ENCODE data around the gene PHOX2A.

The PHOX2A gene

GRCh38 chr11:72218251-72218745 is 25.7 kb downstream of the PHOX2A start:
- Histone ChIP-seq H3K4me2 (ENCODE audit: insufficient read depth, low read length, poor library complexity, severe bottlenecking) (no peak overlapping the region), H2BK5ac (ENCODE audit: low read length) (no peak overlapping the region), H3K79me1 (ENCODE audit: low read depth, low read length) (no peaks in the 10 kb centered on the region), H3K4me3 (ENCODE audit: low read length in 2 of 2) (no peak overlapping the region), H2AFZ (ENCODE audit: low read length) (no peak overlapping the region), H3K18ac (ENCODE audit: low read length) (no peak overlapping the region), H2BK120ac (ENCODE audit: low read depth, low read length) (no peak overlapping the region), H4K91ac (ENCODE audit: low read depth, low read length, poor library complexity) (no peak overlapping the region), H3K23ac (ENCODE audit: low read depth, low read length, poor library complexity) (no peak overlapping the region), H3K14ac (ENCODE audit: low read length) (no peak overlapping the region), H3K27ac (replicated peaks; ENCODE audit: low read length) (no peak overlapping the region), H3K4me1 (ENCODE audit: control insufficient read depth in 2 of 2, insufficient read depth in 1 of 2, low read depth in 1 of 2, low read length in 2 of 2) (peaks cover 3 to 4% of the 10 kb centered on the region in 2 donors), H3K36me3 (replicated peaks in 1 of 2; ENCODE audit: control insufficient read depth in 2 of 2, insufficient read depth in 2 of 2, low read length in 2 of 2) (no peaks in the 10 kb centered on the region), H3K27me3 (ENCODE audit: control insufficient read depth in 3 of 3, insufficient read depth in 3 of 3, low read depth in 1 of 3, low read length in 3 of 3) (peaks cover 0 to 26% (median 0%) of the 10 kb centered on the region in 3 experiments), H2BK15ac (ENCODE audit: low read length) (no peak overlapping the region), H4K8ac (ENCODE audit: low read depth, low read length) (no peak overlapping the region), H3K9me3 (replicated peaks in 1 of 2; ENCODE audit: control insufficient read depth in 2 of 2, insufficient read depth in 1 of 2, low read depth in 1 of 2, low read length in 2 of 2) (no peaks in the 10 kb centered on the region), H3K4ac (ENCODE audit: low read length) (no peak overlapping the region), H2AK5ac (ENCODE audit: low read depth, low read length) (no peak overlapping the region), H2BK12ac (ENCODE audit: low read length) (peak overlapping the region; percentile 46), H3K9ac (ENCODE audit: low read depth, low read length, poor library complexity) (no peak overlapping the region)
- DNase-seq (ENCODE audit: low spot score) = no peak
- WGBS, 2 donors (ENCODE audit: extremely low coverage in 2 of 2, insufficient read length in 2 of 2, insufficient replicate concordance in 1 of 2) = no CpG with 5 or more reads among the region's 5 CpGs

DNA sequence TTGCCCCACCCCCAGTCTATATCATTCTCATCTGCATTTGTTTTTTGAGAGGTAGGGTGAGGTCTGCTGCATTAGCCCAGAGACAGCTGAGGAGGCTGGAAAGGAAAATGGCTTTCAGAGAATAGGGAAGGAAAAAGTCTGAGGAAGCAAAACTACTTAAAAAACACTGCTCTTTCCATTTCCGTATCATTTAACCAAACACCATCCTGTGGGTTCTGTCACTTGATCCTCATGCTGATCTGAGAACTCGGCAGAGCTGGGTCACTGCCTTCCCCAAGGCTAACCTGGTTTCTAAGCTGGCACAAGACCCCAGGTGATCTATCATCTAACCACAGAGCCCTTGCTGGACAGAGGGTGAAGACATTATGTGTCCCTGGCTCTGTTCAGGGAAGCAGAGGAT is 26.1 kb downstream of the PHOX2A start:
- Histone ChIP-seq H3K9me3 (replicated peaks in 1 of 2; ENCODE audit: control insufficient read depth in 2 of 2, insufficient read depth in 1 of 2, low read depth in 1 of 2, low read length in 2 of 2) (no peaks in the 10 kb centered on the region), H3K9ac (ENCODE audit: low read depth, low read length, poor library complexity) (no peak overlapping the region), H3K4me1 (ENCODE audit: control insufficient read depth in 2 of 2, insufficient read depth in 1 of 2, low read depth in 1 of 2, low read length in 2 of 2) (peaks cover 3 to 4% of the 10 kb centered on the region in 2 donors), H3K18ac (ENCODE audit: low read length) (no peak overlapping the region), H3K4ac (ENCODE audit: low read length) (no peak overlapping the region), H4K91ac (ENCODE audit: low read depth, low read length, poor library complexity) (no peak overlapping the region), H2BK120ac (ENCODE audit: low read depth, low read length) (no peak overlapping the region), H4K8ac (ENCODE audit: low read depth, low read length) (no peak overlapping the region), H3K27me3 (ENCODE audit: control insufficient read depth in 3 of 3, insufficient read depth in 3 of 3, low read depth in 1 of 3, low read length in 3 of 3) (peaks cover 0 to 26% (median 0%) of the 10 kb centered on the region in 3 experiments), H2AK5ac (ENCODE audit: low read depth, low read length) (no peak overlapping the region), H3K23ac (ENCODE audit: low read depth, low read length, poor library complexity) (no peak overlapping the region), H2BK5ac (ENCODE audit: low read length) (no peak overlapping the region), H3K14ac (ENCODE audit: low read length) (no peak overlapping the region), H3K4me2 (ENCODE audit: insufficient read depth, low read length, poor library complexity, severe bottlenecking) (no peak overlapping the region), H3K79me1 (ENCODE audit: low read depth, low read length) (no peaks in the 10 kb centered on the region), H3K27ac (replicated peaks; ENCODE audit: low read length) (no peak overlapping the region), H2BK12ac (ENCODE audit: low read length) (no peak overlapping the region), H2BK15ac (ENCODE audit: low read length) (no peak overlapping the region), H2AFZ (ENCODE audit: low read length) (no peak overlapping the region), H3K4me3 (ENCODE audit: low read length in 2 of 2) (no peak overlapping the region), H3K36me3 (replicated peaks in 1 of 2; ENCODE audit: control insufficient read depth in 2 of 2, insufficient read depth in 2 of 2, low read length in 2 of 2) (no peaks in the 10 kb centered on the region)
- no peak for DNase-seq (ENCODE audit: low spot score)
- WGBS, 2 donors (ENCODE audit: extremely low coverage in 2 of 2, insufficient read length in 2 of 2, insufficient replicate concordance in 1 of 2) = no CpG with 5 or more reads among the region's 2 CpGs

- Histone ChIP-seq H2BK12ac (ENCODE audit: low read length) (no peak within 1 kb of the TSS), H4K8ac (ENCODE audit: low read depth, low read length) (no peak within 1 kb of the TSS), H2AK5ac (ENCODE audit: low read depth, low read length) (no peak within 1 kb of the TSS), H3K4me2 (ENCODE audit: insufficient read depth, low read length, poor library complexity, severe bottlenecking) (no peak within 1 kb of the TSS), H3K4ac (ENCODE audit: low read length) (no peak within 1 kb of the TSS), H2BK120ac (ENCODE audit: low read depth, low read length) (no peak within 1 kb of the TSS), H3K27me3 (ENCODE audit: control insufficient read depth in 3 of 3, insufficient read depth in 3 of 3, low read depth in 1 of 3, low read length in 3 of 3) (peaks cover 0 to 26% (median 0%) of the 10 kb centered on the region in 3 experiments), H2BK5ac (ENCODE audit: low read length) (no peak within 1 kb of the TSS), H3K27ac (replicated peaks; ENCODE audit: low read length) (no peak within 1 kb of the TSS), H3K9ac (ENCODE audit: low read depth, low read length, poor library complexity) (no peak within 1 kb of the TSS), H3K4me1 (ENCODE audit: control insufficient read depth in 2 of 2, insufficient read depth in 1 of 2, low read depth in 1 of 2, low read length in 2 of 2) (no peaks in the 10 kb centered on the region), H3K4me3 (ENCODE audit: low read length in 2 of 2) (no peak within 1 kb of the TSS), H2AFZ (ENCODE audit: low read length) (no peak within 1 kb of the TSS), H3K18ac (ENCODE audit: low read length) (no peak within 1 kb of the TSS), H3K9me3 (replicated peaks in 1 of 2; ENCODE audit: control insufficient read depth in 2 of 2, insufficient read depth in 1 of 2, low read depth in 1 of 2, low read length in 2 of 2) (no peaks in the 10 kb centered on the region), H3K14ac (ENCODE audit: low read length) (no peak within 1 kb of the TSS), H3K79me1 (ENCODE audit: low read depth, low read length) (no peaks in the 10 kb centered on the region), H3K23ac (ENCODE audit: low read depth, low read length, poor library complexity) (no peak within 1 kb of the TSS), H4K91ac (ENCODE audit: low read depth, low read length, poor library complexity) (no peak within 1 kb of the TSS), H3K36me3 (replicated peaks in 1 of 2; ENCODE audit: control insufficient read depth in 2 of 2, insufficient read depth in 2 of 2, low read length in 2 of 2) (no peaks in the 10 kb centered on the region), H2BK15ac (ENCODE audit: low read length) (peak within 1 kb of the TSS; percentile 67)
- WGBS, 2 donors (ENCODE audit: extremely low coverage in 2 of 2, insufficient read length in 2 of 2, insufficient replicate concordance in 1 of 2) = no CpG with 5 or more reads among the region's 6 CpGs
- no peak for DNase-seq (ENCODE audit: low spot score)
These were observed 27.3 kb downstream of the PHOX2A start, which contains the start of gene FOLR2 for GRCh38 chr11:72216638-72217037. Gene FOLR2 (plus strand): TSS chr11:72216794. CDS start chr11:72218585, 1,791 bp downstream.

DNA sequence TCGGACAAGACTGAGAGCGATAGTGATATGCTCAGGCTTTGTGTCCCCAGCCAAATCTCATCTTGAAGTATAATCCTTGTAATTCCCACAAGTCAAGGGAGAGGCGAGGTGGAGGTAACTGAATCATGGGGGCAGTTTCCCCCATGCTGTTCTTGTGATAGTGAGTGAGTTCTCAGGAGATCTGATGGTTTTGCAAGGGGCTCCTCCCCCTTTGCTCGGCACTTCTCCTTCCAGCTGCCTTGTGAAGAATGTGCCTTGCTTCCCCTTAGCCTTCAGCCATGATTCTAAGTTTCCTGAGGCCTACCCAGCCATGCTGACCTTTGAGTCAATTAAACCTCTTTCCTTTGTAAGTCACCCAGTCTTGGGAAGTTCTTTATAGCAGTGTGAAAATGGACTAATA is 34.9 kb downstream of the PHOX2A start:
- no peaks in the 10 kb centered on the region for H3K4me1 ChIP-seq (ENCODE audit: control insufficient read depth in 2 of 2, insufficient read depth in 1 of 2, low read depth in 1 of 2, low read length in 2 of 2)
- H3K4me2 ChIP-seq (ENCODE audit: insufficient read depth, low read length, poor library complexity, severe bottlenecking) = no peak overlapping the region
- WGBS, 2 donors (ENCODE audit: extremely low coverage in 2 of 2, insufficient read length in 2 of 2, insufficient replicate concordance in 1 of 2) = no CpG with 5 or more reads among the region's 4 CpGs
- H3K79me1 ChIP-seq (ENCODE audit: low read depth, low read length) = no peaks in the 10 kb centered on the region
- no peak overlapping the region for H3K4ac ChIP-seq (ENCODE audit: low read length)
- no peak overlapping the region for H2BK120ac ChIP-seq (ENCODE audit: low read depth, low read length)
- DNase-seq (ENCODE audit: low spot score) = no peak
- H3K4me3 ChIP-seq (ENCODE audit: low read length in 2 of 2) = no peak overlapping the region
- no peak overlapping the region for H4K8ac ChIP-seq (ENCODE audit: low read depth, low read length)
- no peak overlapping the region for H3K14ac ChIP-seq (ENCODE audit: low read length)
- H3K23ac ChIP-seq (ENCODE audit: low read depth, low read length, poor library complexity) = no peak overlapping the region
- H2BK15ac ChIP-seq (ENCODE audit: low read length) = no peak overlapping the region
- H3K27ac ChIP-seq (replicated peaks; ENCODE audit: low read length) = no peak overlapping the region
- H3K9me3 ChIP-seq (replicated peaks in 1 of 2; ENCODE audit: control insufficient read depth in 2 of 2, insufficient read depth in 1 of 2, low read depth in 1 of 2, low read length in 2 of 2) = peaks cover 0 to 3% of the 10 kb centered on the region in 2 donors
- H2BK5ac ChIP-seq (ENCODE audit: low read length) = no peak overlapping the region
- no peak overlapping the region for H2BK12ac ChIP-seq (ENCODE audit: low read length)
- H2AFZ ChIP-seq (ENCODE audit: low read length) = no peak overlapping the region
- no peaks in the 10 kb centered on the region for H3K36me3 ChIP-seq (replicated peaks in 1 of 2; ENCODE audit: control insufficient read depth in 2 of 2, insufficient read depth in 2 of 2, low read length in 2 of 2)
- peaks cover 0 to 5% (median 0%) of the 10 kb centered on the region in 3 experiments for H3K27me3 ChIP-seq (ENCODE audit: control insufficient read depth in 3 of 3, insufficient read depth in 3 of 3, low read depth in 1 of 3, low read length in 3 of 3)
- H4K91ac ChIP-seq (ENCODE audit: low read depth, low read length, poor library complexity) = no peak overlapping the region
- no peak overlapping the region for H3K18ac ChIP-seq (ENCODE audit: low read length)
- no peak overlapping the region for H3K9ac ChIP-seq (ENCODE audit: low read depth, low read length, poor library complexity)
- no peak overlapping the region for H2AK5ac ChIP-seq (ENCODE audit: low read depth, low read length)
